GM12878 (cell line): ENCODE measurements around the gene DLL1. TPM values are rescaled to one million over a fixed set of nuclear protein-coding genes. Genes with fewer than 3 reads are reported as not detected.
A peak's percentile ranks its signal among the peaks of the same experiment; 100 is the strongest.

Experiments
- ATAC-seq: fragments of 200-7000 bp; cut with Tn5 transposase; 3 replicates; pipeline ENCODE4 v1.9.1; 2020; ENCODE audit warnings: mild to moderate bottlenecking, moderate library complexity
- BruUV-seq: library from RNA; stranded (reverse); fragments of 400-500 nt; replicated peaks from 2 replicates; lab custom pipeline; 2021; lab: Mats Ljungman, UMichigan
- CTCF ChIA-PET: fragments of 300-600 bp; sonication (Branson Sonifier 250); formaldehyde crosslinking; extraction: SDS; loops from one replicate; lab custom pipeline; 2021; ENCODE audit warnings: inconsistent platforms; lab: Yijun Ruan, JAX
- POLR2A ChIA-PET: fragments of 350-600 bp; formaldehyde crosslinking; extraction: SDS; loops from one replicate; lab custom pipeline; 2021; ENCODE audit warnings: inconsistent platforms; lab: Charles Lee
- RAD21 ChIA-PET: fragments of 300-600 bp; sonication (Branson Sonifier 250); formaldehyde crosslinking; loops from one replicate; lab custom pipeline; 2023; ENCODE audit warnings: antibody characterized with exemption; ENCODE audit not compliant: unreplicated experiment; lab: Charles Lee
- SMC1A ChIA-PET: fragments of 300-600 bp; sonication (Branson Sonifier 250); formaldehyde crosslinking; loops from one replicate; lab custom pipeline; 2023; ENCODE audit not compliant: unreplicated experiment, uncharacterized antibody; lab: Charles Lee
- DNase-seq: peaks from one replicate; pipeline ENCODE4 v3.0.0-alpha.2; 2011; ENCODE audit warnings: low read depth, low spot score
- FAIRE-seq: peaks from 3 replicates; lab custom pipeline; 2011; peaks lifted over from hg19 to GRCh38; lab: Jason Lieb, UNC
- H2AFZ ChIP-seq: 2 replicates; pipeline ENCODE4 v1.6.0; 2011; ENCODE audit warnings: low read depth, low read length, control low read depth; ENCODE audit not compliant: control insufficient read depth
- H3K27ac ChIP-seq: 2 replicates; pipeline ENCODE4 v1.5.1; 2011; ENCODE audit warnings: control low read depth; ENCODE audit not compliant: control insufficient read depth, insufficient read depth
- H3K27me3 ChIP-seq, 2 experiments: replicated peaks in 1 of 2; 2 replicates each; pipeline versions ENCODE4 v1.6.0 to v1.6.1; 2011; ENCODE audit warnings: low read length in 1 of 2; ENCODE audit not compliant: control insufficient read depth in 2 of 2, insufficient read depth in 2 of 2
- H3K36me3 ChIP-seq, 2 experiments: 2 replicates each; pipeline ENCODE4 v1.5.1; 2011; ENCODE audit warnings: low read length in 1 of 2; ENCODE audit not compliant: control insufficient read depth in 2 of 2, insufficient read depth in 2 of 2
- H3K4me1 ChIP-seq: 2 replicates; pipeline ENCODE4 v1.6.1; 2011; ENCODE audit warnings: mild to moderate bottlenecking, low read length, moderate library complexity, mixed read lengths; ENCODE audit not compliant: control insufficient read depth, insufficient read depth
- H3K4me2 ChIP-seq: 2 replicates; pipeline ENCODE4 v1.6.0; 2011; ENCODE audit warnings: control low read depth; ENCODE audit not compliant: control insufficient read depth, insufficient read depth
- H3K4me3 ChIP-seq: fragments of 200-600 bp; sonication (generic); 2 replicates; pipeline ENCODE4 v1.5.1; 2016
- H3K79me2 ChIP-seq: 2 replicates; pipeline ENCODE4 v1.6.0; 2011; ENCODE audit warnings: low read length; ENCODE audit not compliant: control insufficient read depth, insufficient read depth
- H3K9ac ChIP-seq: 2 replicates; pipeline ENCODE4 v1.8.0; 2011; ENCODE audit warnings: low read length, control low read depth, mixed read lengths; ENCODE audit not compliant: control insufficient read depth, insufficient read depth
- H3K9me3 ChIP-seq: replicated peaks from 3 replicates; pipeline ENCODE4 v1.5.1; 2011; ENCODE audit warnings: mild to moderate bottlenecking, low read length; ENCODE audit not compliant: control insufficient read depth, insufficient read depth
- H4K20me1 ChIP-seq: 2 replicates; pipeline ENCODE4 v1.6.0; 2011; ENCODE audit not compliant: control insufficient read depth, insufficient read depth
- BCL3 ChIP-seq: IDR thresholded peaks from 2 replicates; pipeline ENCODE4 v1.6.1; 2011; ENCODE audit warnings: borderline replicate concordance, low read depth, mild to moderate bottlenecking, moderate library complexity, low read length; ENCODE audit not compliant: insufficient read depth, poor library complexity, severe bottlenecking
- BCLAF1 ChIP-seq: fragments of 450-650 bp; IDR thresholded peaks from 2 replicates; pipeline ENCODE4 v1.6.1; 2017; ENCODE audit warnings: antibody characterized with exemption, mild to moderate bottlenecking, moderate library complexity
- BRCA1 ChIP-seq: IDR thresholded peaks from 2 replicates; pipeline ENCODE4 v1.6.1; 2011; ENCODE audit warnings: low read depth, low read length, improper control_type of control experiment
- E2F8 ChIP-seq: fragments of 450-650 bp; IDR thresholded peaks from 2 replicates; pipeline ENCODE4 v1.6.1; 2018; ENCODE audit warnings: mild to moderate bottlenecking, low read depth, moderate library complexity; ENCODE audit not compliant: partially characterized antibody
- EP300 ChIP-seq, 2 experiments: fragments of 150-350 bp in 1 of 2; IDR thresholded peaks; 2 replicates each; pipeline ENCODE4 v1.6.1; 2011 to 2012; ENCODE audit warnings: low read depth in 2 of 2, low read length in 2 of 2, borderline replicate concordance in 1 of 2, improper control_type of control experiment in 1 of 2, inconsistent platforms in 1 of 2; ENCODE audit not compliant: control insufficient read depth in 1 of 2
- RAD21 ChIP-seq: IDR thresholded peaks from 2 replicates; pipeline ENCODE4 v1.6.1; 2011; ENCODE audit warnings: mild to moderate bottlenecking, low read depth, low read length, moderate library complexity; ENCODE audit not compliant: insufficient read depth
- SP1 ChIP-seq: IDR thresholded peaks from one replicate; pipeline ENCODE4 v1.6.1; 2011; ENCODE audit warnings: low read depth, low read length
- SPI1 ChIP-seq: IDR thresholded peaks from 2 replicates; pipeline ENCODE4 v1.6.1; 2011; ENCODE audit warnings: low read depth, mild to moderate bottlenecking, low read length, moderate library complexity, borderline replicate concordance; ENCODE audit not compliant: insufficient read depth
- YBX1 ChIP-seq: fragments of 450-650 bp; IDR thresholded peaks from 2 replicates; pipeline ENCODE4 v1.6.1; 2016; ENCODE audit warnings: antibody characterized with exemption
- ZSCAN29 ChIP-seq: fragments of 450-650 bp; IDR thresholded peaks from 2 replicates; pipeline ENCODE4 v1.6.1; 2017; ENCODE audit warnings: mild to moderate bottlenecking, moderate library complexity
- WGBS: methylation state at CpG from one replicate; pipeline ENCODE4 v1.1.6; 2016; ENCODE audit warnings: low lambda C conversion rate; ENCODE audit not compliant: insufficient replicate concordance, insufficient coverage; ENCODE audit errors: missing lambda C conversion rate; 5-methylcytosine and 5-hydroxymethylcytosine counted together
- in situ Hi-C: fragments of 300-500 bp; cut with MboI; formaldehyde crosslinking; loops from 9 replicates; pipeline ENCODE4 v1.14.3; 2018; ENCODE audit warnings: mixed read lengths
- intact Hi-C: fragments of 100-400 bp; cut with micrococcal nuclease; formaldehyde crosslinking; loops from one replicate; pipeline ENCODE4 v1.14.2; 2022; ENCODE audit not compliant: unreplicated experiment
- polyA plus RNA-seq, 11 experiments: library from polyadenylated mRNA; depleted of rRNA in 4 of 11; unstranded in 6 of 11; stranded (reverse) in 5 of 11; fragments of >200 nt; fragmentation: Nextera tagmentation in 4 of 11; fragmentation: Illumina TruSeq in 1 of 11; extraction: Ambion mirVana in 4 of 11; extraction: Trizol in 1 of 11; gene quantifications; 1 replicate in 1 of 11; 2 replicates in 10 of 11; pipeline versions ENCODE4 v1.2.1 to v1.2.3, GENCODE V29; 2011 to 2016; ENCODE audit warnings: inconsistent platforms in 2 of 11, missing spikeins in 2 of 11, low read depth in 1 of 11
- total RNA-seq, 4 experiments: library from RNA; depleted of rRNA in 3 of 4; stranded (reverse); fragments of >200 nt in 3 of 4; fragmentation: Illumina TruSeq in 1 of 4; extraction: Trizol in 1 of 4; gene quantifications; 2 replicates each; pipeline versions ENCODE4 v1.2.1 to v1.2.3, GENCODE V29; 2013 to 2021

DLL1 gene
- total and polyA plus RNA-seq, 10 of the 15 experiments (the other 5 are each of a cell fraction or from before 2014, with no cell fraction given) = 0.02 to 0.80 (median 0.19) TPM

- no peak overlapping the region for H3K4me2 ChIP-seq
Observed at GRCh38 chr6:170260686-170261085, 30.2 kb downstream of the DLL1 start.

GRCh38 chr6:170259278-170259677 is 31.6 kb downstream of the DLL1 start:
- ChIA-PET SMC1A (no interaction called here), RAD21 (no interaction called here), POLR2A (no interaction called here), CTCF (no interaction called here)
- H3K79me2 ChIP-seq = no peaks in the 10 kb centered on the region
- intact Hi-C loops = no loop called here
- H4K20me1 ChIP-seq = no peaks in the 10 kb centered on the region
- no peak overlapping the region for H3K4me3 ChIP-seq
- H3K36me3 ChIP-seq = no peaks in the 10 kb centered on the region
- H3K9me3 ChIP-seq = no peaks in the 10 kb centered on the region
- no peaks in the 10 kb centered on the region for H3K4me1 ChIP-seq
- no peak overlapping the region for H3K9ac ChIP-seq
- DNase-seq (no peak), FAIRE-seq (no peak), ATAC-seq (no peak)
- no TSS peak for BruUV-seq
- H2AFZ ChIP-seq = no peak overlapping the region
- in situ Hi-C loops = no loop called here
- H3K4me2 ChIP-seq = no peak overlapping the region
- WGBS = 32% methylated on average over 5 of the region's 5 CpGs
- H3K27ac ChIP-seq = no peak overlapping the region
- H3K27me3 ChIP-seq = no peaks in the 10 kb centered on the region; a peak in 1 of 4 replicates
- TF ChIP-seq YBX1 (no peak), BCLAF1 (no peak), SP1 (no peak), SPI1 (no peak), ZSCAN29 (no peak), E2F8 (no peak)

More at GRCh38 chr6:170260686-170261085, 30.2 kb downstream of the DLL1 start:
- no peak overlapping the region for H3K4me3 ChIP-seq
- in situ Hi-C loops (no loop called here), intact Hi-C loops (no loop called here)
- 59% methylated on average over 7 of the region's 7 CpGs for WGBS
- ATAC-seq (0 out of 3 replicates have a peak, but pooled peaks have one; percentile 41), FAIRE-seq (no peak), DNase-seq (no peak)
- POLR2A ChIA-PET = no interaction called here
- BruUV-seq = no TSS peak
- no peaks in the 10 kb centered on the region for H3K27me3 ChIP-seq
- CTCF ChIA-PET = no interaction called here
- SMC1A ChIA-PET = no interaction called here
- RAD21 ChIA-PET = no interaction called here
- no peak overlapping the region for H2AFZ ChIP-seq
- H3K79me2 ChIP-seq = no peaks in the 10 kb centered on the region
- H4K20me1 ChIP-seq = no peaks in the 10 kb centered on the region
- TF ChIP-seq EP300 (IDR thresholded peaks at IDR 0.05; ENCODE audit: borderline replicate concordance in 1 of 2, control insufficient read depth in 1 of 2, low read depth in 2 of 2, low read length in 2 of 2) (no peak), BRCA1 (no peak), BCL3 (no peak), RAD21 (no peak)
- H3K9ac ChIP-seq = no peak overlapping the region
- H3K9me3 ChIP-seq = no peaks in the 10 kb centered on the region
- H3K27ac ChIP-seq = no peak overlapping the region
- no peaks in the 10 kb centered on the region for H3K4me1 ChIP-seq
- H3K36me3 ChIP-seq = no peaks in the 10 kb centered on the region
